ENCODE data around the gene FAM120A. TPM values are rescaled to one million over a fixed set of nuclear protein-coding genes. Genes with fewer than 3 reads are reported as not detected.

FAM120A gene
- polyA plus RNA-seq, 1 experiment, result 89.4 TPM

- no peak for TF ChIP-seq CTCF (IDR thresholded peaks at IDR 0.05; ENCODE audit: insufficient read depth, low read depth, low read length)
- Histone ChIP-seq H3K27me3 (ENCODE audit: control insufficient read depth, insufficient read depth, low read length) (no peaks in the 10 kb centered on the region), H3K36me3 (ENCODE audit: control insufficient read depth, insufficient read depth, low read length) (peaks cover 22% of the 10 kb centered on the region), H3K4me3 (ENCODE audit: low read depth, low read length) (no peak overlapping the region)
- no peak for DNase-seq (ENCODE audit: low read depth)
- ChIA-PET POLR2A (no interaction called here), CTCF (interaction anchor here (1.3 to 2.2 kb wide), 2 partner anchors 15 to 20 kb away, joined by 3 to 8 read pairs; no protein-coding TSS in a partner anchor)
Observed at GRCh38 chr9:93546356-93546755, 94.9 kb downstream of the FAM120A start.

- peaks cover 14% of the 10 kb centered on the region; the same call in 1 of the 2 replicates for H3K36me3 ChIP-seq (ENCODE audit: control insufficient read depth, insufficient read depth, low read length)
- no peaks in the 10 kb centered on the region for H3K27me3 ChIP-seq (ENCODE audit: control insufficient read depth, insufficient read depth, low read length)
- no peak for TF ChIP-seq CTCF (IDR thresholded peaks at IDR 0.05; ENCODE audit: insufficient read depth, low read depth, low read length)
- POLR2A ChIA-PET, result no interaction called here
- DNase-seq (ENCODE audit: low read depth), result no peak
- CTCF ChIA-PET, result interaction anchor here (2.7 kb wide), 1 partner anchor 16 kb away, joined by 12 read pairs; no protein-coding TSS in a partner anchor
- no peak overlapping the region for H3K4me3 ChIP-seq (ENCODE audit: low read depth, low read length)
Observed at GRCh38 chr9:93549611-93550010, 98.1 kb downstream of the FAM120A start.

- Histone ChIP-seq H3K27me3 (ENCODE audit: control insufficient read depth, insufficient read depth, low read length) (no peaks in the 10 kb centered on the region), H3K36me3 (ENCODE audit: control insufficient read depth, insufficient read depth, low read length) (peaks cover 8% of the 10 kb centered on the region), H3K4me3 (ENCODE audit: low read depth, low read length) (no peak overlapping the region)
- TF ChIP-seq CTCF (IDR thresholded peaks at IDR 0.05; ENCODE audit: insufficient read depth, low read depth, low read length), result no peak
- ChIA-PET CTCF (interaction anchor here (1.6 kb wide), 1 partner anchor 13 kb away, joined by 4 read pairs; no protein-coding TSS in a partner anchor), POLR2A (no interaction called here)
- DNase-seq (ENCODE audit: low read depth), result no peak
Observed at GRCh38 chr9:93552923-93553322, 101.4 kb downstream of the FAM120A start.

GRCh38 chr9:93555370-93555769 lies 103.9 kb downstream of the FAM120A start:
- Histone ChIP-seq H3K27me3 (ENCODE audit: control insufficient read depth, insufficient read depth, low read length) (no peaks in the 10 kb centered on the region), H3K36me3 (ENCODE audit: control insufficient read depth, insufficient read depth, low read length) (peaks cover 18% of the 10 kb centered on the region), H3K4me3 (ENCODE audit: low read depth, low read length) (no peak overlapping the region)
- TF ChIP-seq CTCF (IDR thresholded peaks at IDR 0.05; ENCODE audit: insufficient read depth, low read depth, low read length), result no peak
- ChIA-PET CTCF (interaction anchor here (2.3 kb wide), 1 partner anchor 11 kb away, joined by 14 read pairs; no protein-coding TSS in a partner anchor), POLR2A (no interaction called here)
- no peak for DNase-seq (ENCODE audit: low read depth)

GRCh38 chr9:93557366-93558137 lies 106.1 kb downstream of the FAM120A start:
- no peak for TF ChIP-seq CTCF (IDR thresholded peaks at IDR 0.05; ENCODE audit: insufficient read depth, low read depth, low read length)
- no peak overlapping the region for H3K4me3 ChIP-seq (ENCODE audit: low read depth, low read length)
- CTCF ChIA-PET, result interaction anchor here (2.3 kb wide), 1 partner anchor 9 kb away, joined by 14 read pairs; no protein-coding TSS in a partner anchor
- DNase-seq (ENCODE audit: low read depth), result no peak
- no peaks in the 10 kb centered on the region for H3K27me3 ChIP-seq (ENCODE audit: control insufficient read depth, insufficient read depth, low read length)
- H3K36me3 ChIP-seq (ENCODE audit: control insufficient read depth, insufficient read depth, low read length), result peaks cover 19% of the 10 kb centered on the region
- POLR2A ChIA-PET, result no interaction called here
